K562 (cell line): Measurements from ENCODE around the gene USP43. TPM values are rescaled to one million over a fixed set of nuclear protein-coding genes. Genes with fewer than 3 reads are reported as not detected.

Source experiments
- ATAC-seq: fragments of 200-7000 bp; cut with Tn5 transposase; 3 replicates; pipeline ENCODE4 v1.9.1; 2020; ENCODE audit warnings: moderate library complexity
- BruUV-seq: library from RNA; stranded (reverse); fragments of 400-500 nt; replicated peaks from 2 replicates; lab custom pipeline; 2021; lab: Mats Ljungman, UMichigan
- CTCF ChIA-PET: fragments of 300-600 bp; formaldehyde crosslinking; extraction: SDS; loops from one replicate; lab custom pipeline; 2021; ENCODE audit warnings: low intra/inter-chr PET ratio; lab: Yijun Ruan, JAX
- POLR2A ChIA-PET: fragments of 300-600, 350-650 bp; sonication (Branson Sonifier 250); formaldehyde crosslinking; extraction: SDS; loops from one replicate; lab custom pipeline; 2021; ENCODE audit warnings: antibody characterized with exemption, inconsistent platforms; lab: Yijun Ruan, JAX
- DNase-seq, 4 experiments: peaks; one replicate each; pipeline versions ENCODE4 v3.0.0 to v3.0.0-alpha.2; 2011 to 2018; ENCODE audit warnings: low spot score in 3 of 4, mixed read lengths in 3 of 4; ENCODE audit errors: extremely low read depth in 1 of 4
- FAIRE-seq: peaks from 2 replicates; lab custom pipeline; 2011; peaks lifted over from hg19 to GRCh38; lab: Jason Lieb, UNC
- H2AFZ ChIP-seq: 2 replicates; pipeline ENCODE4 v1.6.0; 2011; ENCODE audit warnings: low read depth, low read length, control low read depth, inconsistent platforms
- H3K27ac ChIP-seq: fragments of 200-600 bp; 3 replicates; pipeline ENCODE4 v1.8.0; 2011; ENCODE audit warnings: low read depth, mild to moderate bottlenecking, control low read depth, inconsistent platforms, low read length, moderate library complexity, mixed read lengths; ENCODE audit errors: extremely low read depth
- H3K27me3 ChIP-seq, 2 experiments: fragments of 300-600 bp in 1 of 2; 2 replicates in 1 of 2; 3 replicates in 1 of 2; pipeline versions ENCODE4 v1.6.0 to v1.8.0; 2011; ENCODE audit warnings: inconsistent platforms in 2 of 2, low read length in 2 of 2, mild to moderate bottlenecking in 1 of 2, mixed read lengths in 1 of 2, moderate library complexity in 1 of 2; ENCODE audit not compliant: control insufficient read depth in 2 of 2, insufficient read depth in 2 of 2
- H3K36me3 ChIP-seq: fragments of 300-600 bp; 3 replicates; pipeline ENCODE4 v1.8.0; 2011; ENCODE audit warnings: mild to moderate bottlenecking, low read length, inconsistent platforms; ENCODE audit not compliant: control insufficient read depth, insufficient read depth
- H3K4me1 ChIP-seq, 2 experiments: fragments of 200-600 bp in 1 of 2; replicated peaks in 1 of 2; 2 replicates in 1 of 2; 3 replicates in 1 of 2; pipeline versions ENCODE4 v1.5.1 to v1.8.0; 2011; ENCODE audit warnings: inconsistent platforms in 2 of 2, low read length in 2 of 2, mild to moderate bottlenecking in 1 of 2, mixed read lengths in 1 of 2, moderate library complexity in 1 of 2; ENCODE audit not compliant: control insufficient read depth in 2 of 2, insufficient read depth in 2 of 2
- H3K4me2 ChIP-seq: 2 replicates; pipeline ENCODE4 v1.6.1; 2011; ENCODE audit warnings: low read length, control low read depth, inconsistent platforms, mixed read lengths; ENCODE audit not compliant: insufficient read depth
- H3K4me3 ChIP-seq: fragments of 200-600 bp; sonication (generic), shearing (Covaris generic); 2 replicates; pipeline ENCODE4 v1.5.1; 2016; ENCODE audit warnings: control low read depth, inconsistent platforms
- H3K79me2 ChIP-seq: fragments of 200-600 bp; 3 replicates; pipeline ENCODE4 v1.8.0; 2011; ENCODE audit warnings: low read length, inconsistent platforms; ENCODE audit not compliant: control insufficient read depth, insufficient read depth
- H3K9ac ChIP-seq, 2 experiments: 2 replicates each; pipeline versions ENCODE4 v1.6.0 to v1.6.1; 2011; ENCODE audit warnings: low read depth in 2 of 2, low read length in 2 of 2, control low read depth in 1 of 2, inconsistent platforms in 1 of 2, mild to moderate bottlenecking in 1 of 2, mixed read lengths in 1 of 2; ENCODE audit not compliant: insufficient read depth in 1 of 2
- H3K9me1 ChIP-seq: one replicate; pipeline ENCODE4 v1.6.0; 2011; ENCODE audit warnings: inconsistent platforms, mild to moderate bottlenecking, low read length, moderate library complexity; ENCODE audit not compliant: control insufficient read depth, insufficient read depth
- H3K9me3 ChIP-seq: replicated peaks from 2 replicates; pipeline ENCODE4 v1.5.1; 2011; ENCODE audit warnings: low read depth, low read length, inconsistent platforms; ENCODE audit not compliant: control insufficient read depth, insufficient read depth
- H4K20me1 ChIP-seq: replicated peaks from 2 replicates; pipeline ENCODE4 v1.6.1; 2011; ENCODE audit warnings: low read length, inconsistent platforms, mixed read lengths; ENCODE audit not compliant: control insufficient read depth, insufficient read depth
- BRD9 ChIP-seq: fragments of 450-650 bp; IDR thresholded peaks from 2 replicates; pipeline ENCODE4 v1.6.1; 2018; ENCODE audit warnings: low read depth; ENCODE audit not compliant: partially characterized antibody
- CAMTA2 ChIP-seq: fragments of 250-450 bp; sonication (Bioruptor Pico); conservative IDR thresholded peaks from 2 replicates; pipeline ENCODE4 v1.5.1; 2022
- CCAR2 ChIP-seq: fragments of 200-400 bp; formaldehyde crosslinking; IDR thresholded peaks from 2 replicates; pipeline ENCODE4 v1.6.1; 2017; ENCODE audit warnings: mild to moderate bottlenecking, low read depth, low read length
- ETV5 ChIP-seq: sonication (generic); formaldehyde crosslinking; IDR thresholded peaks from 2 replicates; pipeline ENCODE4 v1.4.0; 2020; ENCODE audit warnings: low read depth, mild to moderate bottlenecking, missing genetic modification reagents
- FOXK2 ChIP-seq, 2 experiments: fragments of 450-650 bp; IDR thresholded peaks in 1 of 2; conservative IDR thresholded peaks in 1 of 2; 2 replicates each; pipeline ENCODE4 v1.6.1; 2016; ENCODE audit warnings: low read depth in 2 of 2, mild to moderate bottlenecking in 1 of 2
- HDAC8 ChIP-seq: fragments of 450-650 bp; IDR thresholded peaks from 2 replicates; pipeline ENCODE4 v1.6.1; 2016; ENCODE audit warnings: mild to moderate bottlenecking, missing genetic modification characterization, moderate library complexity, missing compliant biosample characterization
- KDM1A ChIP-seq, 2 experiments: fragments of 450-650 bp; IDR thresholded peaks; 2 replicates each; pipeline ENCODE4 v1.6.1; 2016; ENCODE audit warnings: mild to moderate bottlenecking in 2 of 2
- MCM7 ChIP-seq, 2 experiments: fragments of 450-650 bp; IDR thresholded peaks; 2 replicates each; pipeline ENCODE4 v1.6.1; 2016 to 2018
- RBM14 ChIP-seq: fragments of 200-400 bp; formaldehyde crosslinking; IDR thresholded peaks from 2 replicates; pipeline ENCODE4 v1.6.1; 2018; ENCODE audit warnings: low read depth, mild to moderate bottlenecking, low read length, moderate library complexity, borderline replicate concordance; ENCODE audit not compliant: insufficient read depth
- SMAD2 ChIP-seq: fragments of 150-350 bp; IDR thresholded peaks from 2 replicates; pipeline ENCODE4 v1.6.1; 2014; ENCODE audit warnings: low read depth, mild to moderate bottlenecking, low read length
- USF2 ChIP-seq: sonication (generic); formaldehyde crosslinking; IDR thresholded peaks from 2 replicates; pipeline ENCODE4 v1.5.0; 2020; ENCODE audit warnings: missing genetic modification reagents
- ZBTB2 ChIP-seq: fragments of 450-650 bp; IDR thresholded peaks from 2 replicates; pipeline ENCODE4 v1.6.1; 2016; ENCODE audit warnings: antibody characterized with exemption
- ZNF175 ChIP-seq: fragments of 200-800 bp; sonication (Bioruptor generic); IDR thresholded peaks from 2 replicates; pipeline ENCODE4 v1.6.1; 2016; ENCODE audit warnings: low read depth, mild to moderate bottlenecking, missing genetic modification characterization, missing compliant biosample characterization
- ZNF217 ChIP-seq: sonication (generic); formaldehyde crosslinking; IDR thresholded peaks from 2 replicates; pipeline ENCODE4 v1.8.0; 2022; ENCODE audit warnings: mild to moderate bottlenecking, missing genetic modification reagents
- ZNF444 ChIP-seq: fragments of 250-450 bp; sonication (Bioruptor Pico); IDR thresholded peaks from 2 replicates; pipeline ENCODE4 v1.4.0; 2020; ENCODE audit warnings: mild to moderate bottlenecking, moderate library complexity
- WGBS: fragments of 100-300 bp; shearing (Covaris generic); methylation state at CpG from one replicate; pipeline ENCODE4 v1.1.6; 2016; ENCODE audit warnings: low coverage, mixed read lengths; ENCODE audit not compliant: insufficient coverage; ENCODE audit errors: missing lambda C conversion rate; 5-methylcytosine and 5-hydroxymethylcytosine counted together
- in situ Hi-C: fragments of 300-500 bp; cut with MboI; formaldehyde crosslinking; loops from 4 replicates; pipeline ENCODE4 v1.15.0; 2018; ENCODE audit warnings: inconsistent platforms, mixed read lengths
- intact Hi-C: fragments of 100-400 bp; cut with micrococcal nuclease; formaldehyde crosslinking; loops from 2 replicates; pipeline ENCODE4 v1.14.2; 2022
- polyA plus RNA-seq, 8 experiments: library from polyadenylated mRNA; depleted of rRNA in 4 of 8; stranded (reverse) in 5 of 8; unstranded in 3 of 8; fragments of >200 nt; fragmentation: Nextera tagmentation in 2 of 8; fragmentation: Illumina TruSeq in 1 of 8; extraction: Ambion mirVana in 2 of 8; extraction: Trizol in 1 of 8; gene quantifications; 2 replicates each; pipeline versions ENCODE4 v1.2.1 to v1.2.3, GENCODE V29; 2011 to 2014; ENCODE audit warnings: inconsistent platforms in 1 of 8, missing spikeins in 1 of 8
- total RNA-seq, 7 experiments: library from RNA; depleted of rRNA in 6 of 7; stranded (reverse); fragments of >200 nt in 6 of 7; fragmentation: Illumina TruSeq in 2 of 7; extraction: Trizol in 2 of 7; gene quantifications; 2 replicates each; pipeline versions ENCODE4 v1.2.1 to v1.2.3, GENCODE V29; 2011 to 2021; ENCODE audit warnings: low replicate concordance in 1 of 7
- TF ChIP-seq, protein P1 (sequence below): IDR thresholded peaks from 2 replicates; pipeline ENCODE4 v1.6.1; 2012; ENCODE audit warnings: low read depth, low read length, improper control_type of control experiment, borderline replicate concordance
- TF ChIP-seq, protein P2 (sequence below): fragments of 250-450 bp; sonication (Bioruptor Pico); IDR thresholded peaks from 2 replicates; pipeline ENCODE4 v1.5.0; 2022; ENCODE audit warnings: mild to moderate bottlenecking

Gene USP43
- total and polyA plus RNA-seq, 9 of the 15 experiments (the other 6 are each of a cell fraction or from before 2014, with no cell fraction given), result 0.01 to 0.18 (median 0.06) TPM; not detected in 1

DNA sequence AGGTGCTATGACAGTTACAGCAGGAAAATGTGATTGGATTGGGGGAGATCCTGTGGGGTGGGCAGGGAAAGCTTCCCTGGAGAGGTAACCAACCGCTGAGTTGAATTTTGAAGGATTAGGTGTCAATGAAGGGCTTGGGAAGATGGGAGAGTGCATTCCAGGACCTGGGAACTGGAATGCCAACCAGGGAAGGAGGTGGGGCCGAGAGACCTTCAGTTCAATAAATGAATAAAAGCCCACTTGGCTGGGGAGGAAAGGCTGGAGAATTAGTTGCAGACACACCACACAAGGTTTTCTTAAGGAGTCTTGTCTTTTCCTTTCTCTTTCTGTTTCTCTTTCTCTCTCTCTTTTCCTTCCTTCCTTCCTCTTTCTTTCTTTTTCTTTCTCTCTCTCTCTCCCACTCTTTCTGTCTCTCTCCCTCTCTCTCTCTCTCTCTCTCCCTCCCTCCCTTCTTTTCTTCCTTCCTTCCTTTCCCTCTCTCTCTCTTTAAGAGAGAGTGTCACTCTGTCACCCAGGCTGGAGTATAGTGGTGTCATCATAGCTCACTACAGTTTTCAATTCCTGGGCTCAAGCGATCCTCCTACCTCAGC, 3.3 kb downstream of the USP43 start:
- Histone ChIP-seq H2AFZ (no peak overlapping the region), H3K9me3 (no peaks in the 10 kb centered on the region), H3K4me2 (no peak overlapping the region), H3K36me3 (no peaks in the 10 kb centered on the region), H4K20me1 (no peaks in the 10 kb centered on the region), H3K9ac (no peak overlapping the region), H3K4me1 (peaks cover 0 to 17% of the 10 kb centered on the region in 2 experiments; a peak in 2 of 5 replicates), H3K79me2 (no peaks in the 10 kb centered on the region), H3K4me3 (no peak overlapping the region), H3K9me1 (no peaks in the 10 kb centered on the region), H3K27me3 (peaks cover 5 to 17% of the 10 kb centered on the region in 2 experiments), H3K27ac (no peak overlapping the region)
- intact Hi-C loops, result no loop called here
- DNase-seq (no peak), ATAC-seq (no peak), FAIRE-seq (no peak)
- BruUV-seq, result no TSS peak
- WGBS, result 0% methylated on average over 2 of the region's 3 CpGs
- TF ChIP-seq BRD9, result no peak
- TF ChIP-seq SMAD2, result no peak
- TF ChIP-seq MCM7 (IDR thresholded peaks at IDR 0.05), result no peak
- no peak for TF ChIP-seq ETV5 (CRISPR knock-in tag)
- TF ChIP-seq ZBTB2, result no peak
- no peak for TF ChIP-seq CCAR2
- TF ChIP-seq USF2, result no peak
- no peak for TF ChIP-seq CAMTA2
- TF ChIP-seq RBM14, result no peak
- TF ChIP-seq ZNF175 (CRISPR knock-in tag), result no peak
- TF ChIP-seq KDM1A (IDR thresholded peaks at IDR 0.05), result no peak
- TF ChIP-seq, protein P1, sequence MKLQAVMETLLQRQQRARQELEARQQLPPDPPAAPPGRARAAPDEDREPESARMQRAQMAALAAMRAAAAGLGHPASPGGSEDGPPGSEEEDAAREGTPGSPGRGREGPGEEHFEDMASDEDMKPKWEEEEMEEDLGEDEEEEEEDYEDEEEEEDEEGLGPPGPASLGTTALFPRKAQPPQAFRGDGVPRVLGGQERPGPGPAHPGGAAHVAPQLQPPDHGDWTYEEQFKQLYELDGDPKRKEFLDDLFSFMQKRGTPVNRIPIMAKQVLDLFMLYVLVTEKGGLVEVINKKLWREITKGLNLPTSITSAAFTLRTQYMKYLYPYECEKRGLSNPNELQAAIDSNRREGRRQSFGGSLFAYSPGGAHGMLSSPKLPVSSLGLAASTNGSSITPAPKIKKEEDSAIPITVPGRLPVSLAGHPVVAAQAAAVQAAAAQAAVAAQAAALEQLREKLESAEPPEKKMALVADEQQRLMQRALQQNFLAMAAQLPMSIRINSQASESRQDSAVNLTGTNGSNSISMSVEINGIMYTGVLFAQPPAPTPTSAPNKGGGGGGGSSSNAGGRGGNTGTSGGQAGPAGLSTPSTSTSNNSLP, result no peak
- no peak for TF ChIP-seq HDAC8 (tag)
- no peak for TF ChIP-seq FOXK2 (conservative IDR thresholded peaks at IDR 0.05 in 1 of 2, IDR thresholded peaks at IDR 0.05 in 1 of 2; ENCODE audit: low read depth in 2 of 2)
- TF ChIP-seq ZNF444, result no peak
- TF ChIP-seq, protein P2, sequence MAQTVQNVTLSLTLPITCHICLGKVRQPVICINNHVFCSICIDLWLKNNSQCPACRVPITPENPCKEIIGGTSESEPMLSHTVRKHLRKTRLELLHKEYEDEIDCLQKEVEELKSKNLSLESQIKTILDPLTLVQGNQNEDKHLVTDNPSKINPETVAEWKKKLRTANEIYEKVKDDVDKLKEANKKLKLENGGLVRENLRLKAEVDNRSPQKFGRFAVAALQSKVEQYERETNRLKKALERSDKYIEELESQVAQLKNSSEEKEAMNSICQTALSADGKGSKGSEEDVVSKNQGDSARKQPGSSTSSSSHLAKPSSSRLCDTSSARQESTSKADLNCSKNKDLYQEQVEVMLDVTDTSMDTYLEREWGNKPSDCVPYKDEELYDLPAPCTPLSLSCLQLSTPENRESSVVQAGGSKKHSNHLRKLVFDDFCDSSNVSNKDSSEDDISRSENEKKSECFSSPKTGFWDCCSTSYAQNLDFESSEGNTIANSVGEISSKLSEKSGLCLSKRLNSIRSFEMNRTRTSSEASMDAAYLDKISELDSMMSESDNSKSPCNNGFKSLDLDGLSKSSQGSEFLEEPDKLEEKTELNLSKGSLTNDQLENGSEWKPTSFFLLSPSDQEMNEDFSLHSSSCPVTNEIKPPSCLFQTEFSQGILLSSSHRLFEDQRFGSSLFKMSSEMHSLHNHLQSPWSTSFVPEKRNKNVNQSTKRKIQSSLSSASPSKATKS (CRISPR knock-in tag), result no peak
- TF ChIP-seq ZNF217 (CRISPR knock-in tag), result no peak
- POLR2A ChIA-PET, result no interaction called here
- CTCF ChIA-PET, result no interaction called here
- in situ Hi-C loops, result no loop called here
